ENCODE data around the gene PCDH9.

The PCDH9 gene

DNA sequence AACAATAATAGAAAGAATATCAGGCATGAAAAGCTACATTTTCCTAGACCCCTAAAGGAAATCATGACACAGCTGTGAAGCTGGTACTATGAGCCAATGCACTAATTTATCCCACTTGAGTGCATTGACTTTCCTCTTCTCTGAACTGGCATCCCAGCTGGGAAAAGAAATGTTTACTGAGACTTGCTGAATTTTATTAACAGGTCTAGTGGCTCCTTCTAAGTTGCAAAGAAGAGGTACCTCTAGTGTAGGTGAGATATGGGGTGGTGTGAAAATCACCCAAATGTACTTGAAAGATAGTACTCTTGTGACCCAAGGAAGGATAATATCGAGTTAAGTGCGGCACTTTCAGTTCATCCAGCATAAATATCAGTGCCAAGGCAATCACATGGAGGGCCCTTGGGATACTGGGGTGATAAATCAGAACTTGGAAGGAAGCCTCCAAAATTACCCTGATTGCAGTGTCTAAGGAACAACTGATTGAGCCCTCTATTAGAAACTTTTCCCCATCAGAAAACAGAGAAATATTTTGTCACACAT, 369.2 kb downstream of the PCDH9 start:
- no peak overlapping the region for H3K4me3 ChIP-seq (ENCODE audit: low read depth, low read length)
- DNase-seq (ENCODE audit: low read depth), result no peak
- TF ChIP-seq MYC (IDR thresholded peaks at IDR 0.05; ENCODE audit: low read depth, low read length) (no peak), POLR2A (IDR thresholded peaks at IDR 0.05; ENCODE audit: extremely low read depth, insufficient read length) (no peak)
- TF ChIP-seq, protein P1, sequence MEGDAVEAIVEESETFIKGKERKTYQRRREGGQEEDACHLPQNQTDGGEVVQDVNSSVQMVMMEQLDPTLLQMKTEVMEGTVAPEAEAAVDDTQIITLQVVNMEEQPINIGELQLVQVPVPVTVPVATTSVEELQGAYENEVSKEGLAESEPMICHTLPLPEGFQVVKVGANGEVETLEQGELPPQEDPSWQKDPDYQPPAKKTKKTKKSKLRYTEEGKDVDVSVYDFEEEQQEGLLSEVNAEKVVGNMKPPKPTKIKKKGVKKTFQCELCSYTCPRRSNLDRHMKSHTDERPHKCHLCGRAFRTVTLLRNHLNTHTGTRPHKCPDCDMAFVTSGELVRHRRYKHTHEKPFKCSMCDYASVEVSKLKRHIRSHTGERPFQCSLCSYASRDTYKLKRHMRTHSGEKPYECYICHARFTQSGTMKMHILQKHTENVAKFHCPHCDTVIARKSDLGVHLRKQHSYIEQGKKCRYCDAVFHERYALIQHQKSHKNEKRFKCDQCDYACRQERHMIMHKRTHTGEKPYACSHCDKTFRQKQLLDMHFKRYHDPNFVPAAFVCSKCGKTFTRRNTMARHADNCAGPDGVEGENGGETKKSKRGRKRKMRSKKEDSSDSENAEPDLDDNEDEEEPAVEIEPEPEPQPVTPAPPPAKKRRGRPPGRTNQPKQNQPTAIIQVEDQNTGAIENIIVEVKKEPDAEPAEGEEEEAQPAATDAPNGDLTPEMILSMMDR (IDR thresholded peaks at IDR 0.05; ENCODE audit: low read depth, low read length), result no peak
- TF ChIP-seq, protein P2, sequence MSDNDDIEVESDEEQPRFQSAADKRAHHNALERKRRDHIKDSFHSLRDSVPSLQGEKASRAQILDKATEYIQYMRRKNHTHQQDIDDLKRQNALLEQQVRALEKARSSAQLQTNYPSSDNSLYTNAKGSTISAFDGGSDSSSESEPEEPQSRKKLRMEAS (IDR thresholded peaks at IDR 0.05; ENCODE audit: low read depth, low read length), result no peak

DNA sequence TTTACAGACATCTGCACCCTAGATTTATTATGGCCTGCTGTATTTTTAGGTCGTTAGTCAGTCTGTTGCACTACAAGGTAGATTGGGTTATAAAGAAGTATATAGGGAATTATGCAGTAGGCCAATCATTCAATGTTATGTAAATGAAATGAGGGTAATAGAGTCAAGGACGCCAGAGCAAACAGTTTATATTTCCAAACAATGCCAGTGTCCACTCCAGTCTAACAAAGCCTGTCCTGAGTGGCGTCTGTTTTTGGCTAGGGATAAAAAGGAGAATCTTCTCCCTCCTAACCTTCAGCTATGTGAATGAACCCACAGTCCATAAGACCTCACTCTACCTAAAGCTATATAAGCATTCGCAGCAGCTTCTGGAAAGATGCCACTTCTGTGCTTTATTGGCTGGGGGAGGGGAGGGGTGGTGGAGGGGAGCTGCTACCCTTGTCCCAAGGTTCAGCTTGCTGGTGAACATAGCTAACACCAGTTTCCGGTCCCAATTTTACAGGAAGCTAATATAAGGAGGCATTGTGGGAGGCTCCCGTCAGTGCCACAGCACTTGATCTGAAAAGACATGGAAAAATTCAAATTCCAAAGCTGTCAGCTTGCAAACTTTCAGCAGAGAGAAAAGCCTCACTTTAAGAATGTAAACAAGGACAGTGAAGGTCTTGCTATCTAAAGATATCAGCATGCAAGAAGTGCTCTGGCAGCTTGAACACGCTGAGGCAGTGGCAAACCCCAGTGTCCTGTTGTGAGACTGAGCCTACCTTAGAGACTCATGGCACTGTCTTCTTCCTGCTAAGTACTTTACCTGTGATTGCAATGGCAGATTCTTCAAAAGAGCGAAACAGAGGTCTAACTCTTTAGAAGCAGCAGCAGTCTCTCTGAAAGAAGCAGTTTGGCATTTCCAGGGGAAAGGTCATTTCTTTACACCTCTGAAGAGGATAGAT, 369.9 kb downstream of the PCDH9 start:
- DNase-seq (ENCODE audit: low read depth), result no peak
- TF ChIP-seq, protein P1 (IDR thresholded peaks at IDR 0.05; ENCODE audit: low read depth, low read length), result no peak
- TF ChIP-seq POLR2A (IDR thresholded peaks at IDR 0.05; ENCODE audit: extremely low read depth, insufficient read length) (no peak), MYC (IDR thresholded peaks at IDR 0.05; ENCODE audit: low read depth, low read length) (no peak)
- TF ChIP-seq, protein P2 (IDR thresholded peaks at IDR 0.05; ENCODE audit: low read depth, low read length), result no peak
- no peak overlapping the region for H3K4me3 ChIP-seq (ENCODE audit: low read depth, low read length)

DNA sequence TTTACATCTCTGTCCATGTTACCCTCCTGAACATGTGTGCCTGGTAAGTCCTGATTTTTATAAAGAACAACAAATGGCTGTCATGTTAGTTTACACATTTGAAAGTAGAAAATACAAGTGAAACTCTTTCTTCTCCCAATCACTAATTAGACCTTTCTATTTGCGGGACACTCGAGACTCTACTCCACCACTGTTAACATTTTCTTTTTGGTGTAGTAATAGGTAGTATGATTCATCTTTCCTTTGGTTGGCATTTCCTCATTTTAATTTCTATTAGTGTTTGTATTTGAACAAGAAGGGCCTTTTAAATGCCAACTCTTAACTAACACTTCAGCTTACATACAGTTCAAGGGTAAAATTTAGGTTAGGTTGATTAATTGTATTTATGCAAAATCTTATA, 371.1 kb downstream of the PCDH9 start:
- H3K4me3 ChIP-seq (ENCODE audit: low read depth, low read length), result no peak overlapping the region
- DNase-seq (ENCODE audit: low read depth), result peak; percentile 28
- TF ChIP-seq MYC (IDR thresholded peaks at IDR 0.05; ENCODE audit: low read depth, low read length), result no peak
- TF ChIP-seq, protein P1 (IDR thresholded peaks at IDR 0.05; ENCODE audit: low read depth, low read length), result no peak
- TF ChIP-seq, protein P2 (IDR thresholded peaks at IDR 0.05; ENCODE audit: low read depth, low read length), result no peak
- no peak for TF ChIP-seq POLR2A (IDR thresholded peaks at IDR 0.05; ENCODE audit: extremely low read depth, insufficient read length)

DNA sequence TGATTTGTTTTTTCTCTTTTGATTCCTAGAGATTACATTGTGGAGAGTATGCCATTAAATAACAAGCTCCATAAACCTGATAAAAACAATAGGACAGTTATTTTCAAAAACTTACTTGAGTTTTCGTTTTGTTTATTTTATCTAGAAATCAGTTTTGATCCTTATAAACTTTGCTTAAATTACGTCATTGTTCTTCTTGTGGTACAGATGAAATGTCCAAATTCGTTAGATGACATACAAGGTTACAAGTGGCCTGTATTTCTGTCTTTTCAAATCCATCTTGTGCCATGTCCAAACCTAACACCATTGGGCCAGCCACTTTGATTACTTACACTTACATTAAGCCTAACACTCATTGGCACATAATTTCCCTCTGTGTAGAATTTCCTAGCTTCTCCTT, 372.0 kb downstream of the PCDH9 start:
- H3K4me3 ChIP-seq (ENCODE audit: low read depth, low read length), result no peak overlapping the region
- TF ChIP-seq POLR2A (IDR thresholded peaks at IDR 0.05; ENCODE audit: extremely low read depth, insufficient read length), result no peak
- TF ChIP-seq, protein P2 (IDR thresholded peaks at IDR 0.05; ENCODE audit: low read depth, low read length), result no peak
- TF ChIP-seq, protein P1 (IDR thresholded peaks at IDR 0.05; ENCODE audit: low read depth, low read length), result no peak
- TF ChIP-seq MYC (IDR thresholded peaks at IDR 0.05; ENCODE audit: low read depth, low read length), result no peak
- no peak for DNase-seq (ENCODE audit: low read depth)

DNA sequence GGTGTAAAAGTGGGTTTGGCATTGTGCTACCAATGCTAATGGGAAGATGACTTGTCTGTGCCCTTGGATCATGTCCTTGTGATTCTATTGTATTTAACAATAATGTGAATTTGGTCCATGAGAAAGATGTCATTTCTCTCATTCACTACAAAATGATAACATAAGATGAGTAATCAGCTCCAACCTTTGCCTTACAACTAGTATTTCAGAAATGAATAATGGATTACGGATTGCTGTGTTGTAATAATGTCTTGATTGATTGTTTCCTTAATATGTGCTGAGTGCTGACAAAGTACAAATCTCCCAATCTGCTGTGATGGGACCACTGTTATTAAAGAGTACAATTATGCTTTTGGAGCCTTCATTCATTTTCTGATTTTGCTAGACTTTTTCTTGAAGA, 375.0 kb downstream of the PCDH9 start:
- TF ChIP-seq, protein P2 (IDR thresholded peaks at IDR 0.05; ENCODE audit: low read depth, low read length), result no peak
- TF ChIP-seq MYC (IDR thresholded peaks at IDR 0.05; ENCODE audit: low read depth, low read length) (no peak), POLR2A (IDR thresholded peaks at IDR 0.05; ENCODE audit: extremely low read depth, insufficient read length) (no peak)
- TF ChIP-seq, protein P1 (IDR thresholded peaks at IDR 0.05; ENCODE audit: low read depth, low read length), result no peak
- no peak overlapping the region for H3K4me3 ChIP-seq (ENCODE audit: low read depth, low read length)
- DNase-seq (ENCODE audit: low read depth), result no peak
